T follicular helper cell (primary cell): ENCODE results near the gene TRO.

ENCODE experiments used
- DNase-seq: peaks from one replicate; pipeline ENCODE4 v3.0.0-alpha.2; 2020; ENCODE audit warnings: low read depth

TRO gene

DNA sequence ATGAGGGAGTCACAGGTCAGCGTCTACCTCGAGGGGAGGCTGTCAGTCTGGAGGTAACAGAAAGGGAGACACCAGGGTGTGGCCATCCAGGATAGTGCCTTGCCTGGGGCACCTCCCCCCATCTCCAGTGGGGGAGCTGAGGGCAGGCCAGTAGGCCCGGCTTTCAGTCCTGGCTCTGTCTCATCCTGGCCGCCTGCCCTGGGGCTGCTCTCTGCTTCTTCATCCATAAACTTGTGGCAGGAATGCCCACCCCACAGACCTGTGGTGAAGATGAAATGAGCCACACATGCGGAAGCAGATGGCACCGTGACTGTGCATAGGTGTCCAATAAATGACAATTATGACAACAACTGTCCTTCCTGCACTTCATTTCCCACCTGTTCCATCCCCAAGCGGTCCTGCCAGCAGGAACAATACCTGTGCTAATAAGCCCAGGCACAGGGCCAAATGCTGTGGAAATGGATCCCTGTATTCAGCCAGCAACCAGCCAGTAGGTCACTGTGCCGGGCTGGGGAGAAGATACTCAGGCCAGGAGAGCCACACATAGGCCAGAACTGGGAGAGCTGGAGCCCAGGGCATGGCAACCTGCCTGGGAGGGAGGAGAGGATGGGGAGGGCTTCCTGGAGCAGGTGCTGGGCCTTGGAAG, 30.2 kb downstream of the TRO start:
- DNase-seq, result no peak

DNA sequence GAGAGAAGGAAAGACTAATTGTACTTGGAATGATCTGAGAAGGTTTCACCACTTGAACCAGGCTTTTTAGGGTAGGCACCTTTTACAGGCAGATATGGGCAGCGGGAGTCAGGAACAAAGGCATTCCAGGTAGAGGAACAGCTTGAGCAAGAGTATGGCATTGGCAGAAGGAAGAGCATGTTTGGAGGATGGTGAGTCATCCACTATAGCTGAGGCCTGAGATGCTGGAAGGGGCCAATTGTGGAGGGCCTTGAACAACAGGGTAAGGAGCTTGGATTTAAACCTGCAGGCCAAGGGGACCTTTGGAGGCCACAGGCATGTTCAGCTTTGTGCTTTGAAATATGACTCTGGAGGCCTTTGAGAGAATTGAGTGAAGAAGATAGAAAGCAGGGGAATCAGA, 41.1 kb downstream of the TRO start:
- DNase-seq, result no peak

DNA sequence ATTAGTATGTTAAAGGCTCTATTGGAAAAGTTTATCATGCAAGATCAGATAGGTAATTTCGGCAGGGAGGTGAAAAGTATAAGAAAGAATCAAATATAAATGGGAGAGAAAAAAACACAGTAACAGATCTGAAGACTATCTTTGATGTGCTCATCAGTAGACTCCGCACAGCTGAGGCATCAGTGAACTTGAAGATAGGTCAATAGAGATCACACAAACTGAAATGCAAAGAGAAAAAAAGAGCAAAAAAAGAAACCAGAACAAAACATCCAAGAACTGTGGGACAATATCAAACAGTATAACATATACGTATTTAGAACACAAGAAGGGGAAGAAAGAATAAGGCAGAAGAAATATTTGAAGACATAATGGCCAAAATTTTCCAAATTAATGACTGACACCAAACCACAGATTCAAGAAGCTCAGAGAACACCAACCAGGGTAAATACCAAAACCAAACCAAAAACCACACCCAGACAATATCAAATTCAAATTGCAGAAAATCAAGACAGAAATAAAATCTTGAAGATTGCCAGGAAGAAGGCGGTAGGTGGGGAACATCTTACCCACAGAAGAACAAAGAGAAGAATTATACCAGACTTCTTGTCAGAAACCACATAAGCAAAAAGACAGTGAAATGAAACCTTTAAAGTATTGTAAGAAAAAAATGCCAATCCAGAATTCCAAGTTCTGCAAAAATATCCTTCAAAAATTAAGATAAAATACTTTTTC, 44.3 kb downstream of the TRO start:
- no peak for DNase-seq

DNA sequence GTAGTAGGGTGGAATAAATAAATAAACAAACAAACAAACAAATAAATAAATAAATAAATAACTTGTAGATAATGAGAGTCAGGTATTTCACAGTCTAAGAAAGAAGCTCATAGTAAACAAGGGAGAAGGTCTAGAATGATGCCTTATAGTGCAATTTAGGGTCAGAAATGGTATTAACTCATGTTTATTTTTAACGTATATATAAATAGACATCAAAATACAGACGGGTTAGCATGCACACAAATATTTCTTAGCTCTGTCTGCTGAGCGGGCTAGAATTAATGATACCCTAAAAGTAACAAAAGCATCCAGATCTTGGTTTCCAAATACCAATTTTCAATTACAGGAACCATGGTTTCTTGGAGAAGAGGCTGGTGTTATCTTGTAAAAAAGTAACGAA, 56.8 kb downstream of the TRO start:
- no peak for DNase-seq

DNA sequence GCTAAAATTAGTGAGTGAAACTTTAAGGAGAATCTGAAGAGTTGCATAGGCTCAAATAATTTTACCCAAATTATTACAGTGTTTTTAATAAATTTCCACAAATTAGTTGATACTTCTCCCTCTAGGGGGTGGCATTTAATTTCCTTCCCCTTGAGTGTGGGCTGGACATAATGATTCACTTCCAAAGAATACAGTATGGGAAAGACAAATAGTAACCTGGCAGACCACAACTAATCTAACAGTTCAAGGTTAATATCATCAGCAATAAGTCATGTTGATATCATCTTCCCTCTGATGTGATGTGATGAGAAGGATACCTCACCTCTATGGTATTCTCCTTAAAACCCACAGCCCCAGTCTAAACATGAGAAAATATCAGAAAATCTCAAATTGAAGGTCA, 57.8 kb downstream of the TRO start:
- DNase-seq, result no peak

DNA sequence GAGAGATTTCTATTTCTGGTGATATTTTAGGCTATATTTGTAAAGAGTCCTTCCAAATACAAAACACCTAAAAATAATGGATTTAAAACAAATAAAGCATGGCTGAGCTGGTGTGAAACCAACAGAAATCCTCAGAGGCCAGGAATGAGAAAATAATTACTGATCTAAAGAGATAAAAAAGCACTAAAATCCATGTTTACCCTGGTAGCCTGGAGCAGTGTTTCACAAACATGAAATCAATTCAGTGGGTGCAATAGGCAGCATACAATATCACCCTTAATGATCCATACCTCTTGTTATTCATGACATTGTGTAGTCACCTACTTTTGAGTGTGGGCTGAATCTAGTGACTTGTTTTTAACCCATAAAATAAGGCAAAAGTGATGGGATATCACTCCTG, 58.8 kb downstream of the TRO start:
- no peak for DNase-seq

DNA sequence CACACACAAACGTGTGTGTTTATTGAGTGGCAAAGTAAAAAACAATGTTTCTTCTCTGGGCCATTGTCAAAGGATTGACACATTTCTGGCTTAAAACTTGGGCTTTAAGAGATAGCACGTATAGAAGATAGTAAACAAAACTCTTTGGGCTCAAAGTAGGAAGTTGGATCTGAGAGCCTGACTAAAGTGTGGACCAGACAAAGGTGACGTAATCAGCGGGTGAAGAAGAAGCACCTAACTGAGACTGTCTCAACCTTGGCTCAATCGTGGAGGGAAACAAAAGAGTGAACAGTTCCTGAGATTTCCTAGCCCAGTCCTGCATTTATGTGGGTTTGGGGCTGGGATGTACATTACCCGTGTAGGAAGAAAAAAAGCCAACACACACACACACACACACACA, 59.7 kb downstream of the TRO start:
- DNase-seq, result no peak
